GM10266 (cell line): ENCODE results near the gene TRIM14.

Experiments
- DNase-seq: peaks from one replicate; pipeline ENCODE4 v3.0.0; 2012; ENCODE audit errors: extremely low spot score
- TF ChIP-seq, protein P1 (sequence below): IDR thresholded peaks from 2 replicates; pipeline ENCODE4 v1.5.1; 2012; ENCODE audit warnings: mild to moderate bottlenecking, low read depth; ENCODE audit not compliant: control insufficient read depth, insufficient read depth; ENCODE audit errors: missing control alignments

Gene TRIM14

DNA sequence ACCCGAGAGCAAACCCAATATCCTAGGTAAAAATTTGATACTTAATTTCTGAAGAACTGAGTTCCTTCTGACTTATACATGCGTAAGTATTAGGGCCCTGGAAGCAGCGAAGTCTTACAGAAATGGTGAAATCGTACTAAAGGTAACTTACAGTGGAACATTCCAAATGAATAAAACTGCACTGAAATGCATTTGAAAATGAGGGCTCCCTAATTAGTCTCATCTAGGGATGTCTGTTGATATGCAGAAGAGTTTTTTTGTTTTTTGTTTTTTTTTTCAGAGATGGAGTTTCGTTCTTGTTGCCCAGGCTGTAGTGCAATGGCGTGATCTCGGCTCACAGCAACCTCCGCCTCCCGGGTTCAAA, 72.9 kb downstream of the TRIM14 start:
- DNase-seq, result no peak
- TF ChIP-seq, protein P1, sequence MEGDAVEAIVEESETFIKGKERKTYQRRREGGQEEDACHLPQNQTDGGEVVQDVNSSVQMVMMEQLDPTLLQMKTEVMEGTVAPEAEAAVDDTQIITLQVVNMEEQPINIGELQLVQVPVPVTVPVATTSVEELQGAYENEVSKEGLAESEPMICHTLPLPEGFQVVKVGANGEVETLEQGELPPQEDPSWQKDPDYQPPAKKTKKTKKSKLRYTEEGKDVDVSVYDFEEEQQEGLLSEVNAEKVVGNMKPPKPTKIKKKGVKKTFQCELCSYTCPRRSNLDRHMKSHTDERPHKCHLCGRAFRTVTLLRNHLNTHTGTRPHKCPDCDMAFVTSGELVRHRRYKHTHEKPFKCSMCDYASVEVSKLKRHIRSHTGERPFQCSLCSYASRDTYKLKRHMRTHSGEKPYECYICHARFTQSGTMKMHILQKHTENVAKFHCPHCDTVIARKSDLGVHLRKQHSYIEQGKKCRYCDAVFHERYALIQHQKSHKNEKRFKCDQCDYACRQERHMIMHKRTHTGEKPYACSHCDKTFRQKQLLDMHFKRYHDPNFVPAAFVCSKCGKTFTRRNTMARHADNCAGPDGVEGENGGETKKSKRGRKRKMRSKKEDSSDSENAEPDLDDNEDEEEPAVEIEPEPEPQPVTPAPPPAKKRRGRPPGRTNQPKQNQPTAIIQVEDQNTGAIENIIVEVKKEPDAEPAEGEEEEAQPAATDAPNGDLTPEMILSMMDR, result no peak

DNA sequence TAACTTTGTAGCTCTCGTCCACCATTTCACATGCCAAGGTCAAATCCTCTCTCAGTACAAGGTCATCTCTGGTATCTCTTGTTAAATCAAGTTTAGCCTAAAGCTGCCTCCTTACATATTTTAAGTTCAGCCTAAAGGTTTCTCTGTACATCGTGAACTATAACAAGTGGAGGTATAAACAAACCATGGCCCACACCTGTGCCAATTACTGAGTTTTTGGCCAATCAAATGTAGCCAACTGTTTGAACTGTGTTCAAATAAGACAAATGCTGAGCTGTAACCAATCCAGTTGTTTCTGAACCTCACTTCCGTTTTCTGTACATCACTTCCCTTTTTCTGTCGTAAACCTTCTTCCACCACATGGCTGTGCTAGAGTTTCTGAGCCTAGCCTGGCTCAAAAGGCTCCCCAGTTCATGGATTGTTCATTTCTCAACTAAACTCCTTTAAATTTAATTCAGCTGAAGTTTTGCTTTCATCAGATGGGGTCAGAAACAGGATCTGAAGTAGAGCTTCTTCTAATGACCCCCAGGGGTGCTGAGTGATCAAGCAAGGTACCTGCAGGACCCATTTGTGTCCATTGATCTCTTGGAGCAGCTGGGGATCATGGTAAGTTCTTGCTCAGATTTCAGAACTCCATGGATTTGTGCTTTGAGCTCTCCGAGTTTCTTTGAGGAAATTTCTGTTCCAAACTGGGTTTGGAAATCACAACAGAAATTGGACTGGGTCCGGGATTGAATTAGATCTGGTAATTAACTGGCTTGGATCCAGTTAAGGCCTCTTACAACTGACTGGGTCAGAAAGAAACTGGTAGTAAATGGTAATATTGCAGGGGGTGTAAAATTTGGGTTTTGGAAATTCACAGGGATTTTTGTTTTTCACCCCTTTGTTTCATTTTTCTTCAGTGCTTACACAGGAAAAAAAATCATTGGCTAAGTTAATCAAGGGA, 73.5 kb downstream of the TRIM14 start:
- DNase-seq, result peak; percentile 17
- TF ChIP-seq, protein P1, result no peak

DNA sequence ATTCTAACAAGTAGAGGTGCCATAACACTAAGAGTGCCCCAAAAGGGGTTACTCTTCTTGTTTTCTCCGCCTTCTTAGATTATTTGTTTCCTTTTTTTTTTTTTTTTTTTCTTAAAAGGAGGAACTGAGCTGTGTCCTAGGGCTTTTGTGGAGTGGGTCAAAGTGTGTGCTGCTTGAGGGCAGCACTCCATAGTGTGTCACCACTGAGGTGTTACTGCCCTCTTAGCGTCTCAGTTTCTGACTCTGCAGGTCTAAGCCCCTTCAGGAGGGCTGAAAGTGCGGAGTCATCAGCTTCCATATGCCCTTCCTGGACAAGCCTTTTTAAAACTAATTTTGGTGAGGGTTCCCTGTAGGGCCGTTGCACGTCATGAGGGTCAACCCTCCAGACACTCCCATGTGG, 75.1 kb downstream of the TRIM14 start:
- TF ChIP-seq, protein P1, result no peak
- no peak for DNase-seq

DNA sequence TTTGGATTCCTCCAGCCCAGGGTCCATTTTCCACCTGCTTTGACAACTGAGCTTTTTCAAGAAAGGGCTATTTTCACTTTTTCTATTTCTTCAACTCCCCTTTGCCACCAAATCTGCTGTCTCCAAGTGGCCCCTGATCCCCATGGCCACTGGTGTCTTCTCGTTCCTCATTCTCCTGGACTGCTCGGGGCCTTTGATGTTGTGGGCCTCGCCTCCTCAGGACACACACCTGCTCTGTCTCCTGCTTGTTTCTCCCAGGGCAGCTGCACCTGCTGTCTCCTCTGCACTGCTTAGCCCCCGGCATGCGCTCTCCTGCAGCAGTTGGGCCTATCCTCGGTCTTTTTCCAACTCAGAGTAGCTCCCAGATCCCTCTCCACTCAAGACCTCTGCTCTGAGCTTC, 78.8 kb downstream of the TRIM14 start:
- DNase-seq, result no peak
- TF ChIP-seq, protein P1, result no peak

DNA sequence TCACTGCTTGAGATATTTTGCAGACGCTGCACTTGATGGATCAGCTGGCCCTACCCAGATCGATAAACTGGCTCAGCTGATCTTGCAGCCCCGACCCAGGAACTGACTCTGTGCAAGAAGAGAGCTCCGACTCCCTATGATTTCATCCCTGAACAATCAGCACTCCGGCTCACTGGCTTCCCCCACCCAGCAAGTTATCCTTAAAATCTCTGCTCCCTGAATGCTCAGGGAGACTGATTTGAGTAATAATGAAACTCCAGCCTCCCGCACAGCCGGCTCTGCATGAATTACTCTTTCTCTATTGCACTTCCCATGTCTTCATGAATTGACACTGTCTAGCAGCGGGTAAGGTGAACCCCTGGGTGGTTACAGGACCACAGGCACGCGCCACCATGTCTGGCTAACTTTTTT, 79.4 kb downstream of the TRIM14 start:
- TF ChIP-seq, protein P1, result no peak
- DNase-seq, result no peak

DNA sequence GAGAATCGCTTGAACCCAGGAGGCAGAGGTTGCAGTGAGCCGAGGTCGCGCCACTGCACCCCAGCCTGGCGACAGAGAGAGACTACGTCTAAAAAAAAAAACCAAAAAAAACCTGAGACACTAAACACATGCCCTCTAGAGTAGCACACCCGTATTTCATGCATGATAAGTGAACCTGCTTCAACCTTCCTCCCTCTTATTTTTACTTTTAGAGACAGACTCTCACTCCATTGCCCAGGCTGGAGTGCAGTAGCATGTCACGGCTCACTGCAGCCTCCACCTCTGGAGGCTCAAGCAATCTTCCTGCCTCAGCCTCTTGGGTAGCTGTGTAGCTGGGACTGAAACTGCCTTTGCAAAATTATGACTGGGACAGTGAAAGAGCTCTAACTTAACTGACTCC, 80.1 kb downstream of the TRIM14 start:
- TF ChIP-seq, protein P1, result no peak
- no peak for DNase-seq

DNA sequence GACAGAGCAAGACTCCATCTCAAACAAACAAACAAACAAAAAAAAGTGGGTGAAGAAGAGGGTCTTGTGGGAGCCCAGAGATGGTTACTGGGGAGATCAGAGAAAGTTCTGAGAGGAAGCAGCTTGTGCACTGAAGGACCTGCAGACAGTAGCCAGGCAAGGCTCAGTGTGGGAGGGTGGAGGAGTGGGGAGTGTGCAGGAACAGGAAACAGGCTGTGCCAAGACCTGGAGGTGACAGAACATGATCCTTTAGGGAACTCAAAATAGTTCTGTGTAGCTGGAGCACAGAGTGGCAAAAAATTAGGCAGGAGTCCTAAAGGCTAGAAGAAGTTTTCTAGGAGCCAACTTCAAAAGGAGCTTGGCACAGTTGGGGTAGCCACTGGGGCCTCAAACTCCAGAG, 81.7 kb downstream of the TRIM14 start:
- no peak for DNase-seq
- TF ChIP-seq, protein P1, result no peak
